HCT116 (cell line): ENCODE measurements around the gene FGF14. TPM values are rescaled to one million over a fixed set of nuclear protein-coding genes. Genes with fewer than 3 reads are reported as not detected.

Source experiments
- ATAC-seq: fragments of 200-7000 bp; cut with Tn5 transposase; 2 replicates; pipeline ENCODE4 v1.9.1; 2020; ENCODE audit warnings: mild to moderate bottlenecking, moderate library complexity
- BruUV-seq: library from RNA; stranded (reverse); fragments of 400-500 nt; replicated peaks from 2 replicates; lab custom pipeline; 2021; lab: Mats Ljungman, UMichigan
- CTCF ChIA-PET: fragments of 300-600 bp; sonication (Branson Sonifier 250); formaldehyde crosslinking; loops from one replicate; lab custom pipeline; 2021; ENCODE audit warnings: antibody characterized with exemption; lab: Charles Lee
- POLR2A ChIA-PET: fragments of 300-600, 350-600 bp; sonication (Branson Sonifier 250); formaldehyde crosslinking; loops from one replicate; lab custom pipeline; 2021; ENCODE audit warnings: antibody characterized with exemption; lab: Charles Lee
- RAD21 ChIA-PET, 2 experiments: fragments of 300-600 bp; sonication (Branson Sonifier 250); formaldehyde crosslinking; loops; one replicate each; lab custom pipeline; 2023; ENCODE audit warnings: low total read pairs in 2 of 2; ENCODE audit not compliant: uncharacterized antibody in 2 of 2, unreplicated experiment in 2 of 2, low non-redundant PET in 1 of 2; lab: Charles Lee
- DNase-seq: peaks from one replicate; pipeline ENCODE4 v3.0.0-alpha.2; 2010; ENCODE audit warnings: low read depth, low spot score
- H2AFZ ChIP-seq: fragments of 200-600 bp; shearing (Covaris generic), sonication (generic); 2 replicates; pipeline ENCODE4 v1.6.1; 2017; ENCODE audit warnings: low read depth, mixed run types, mixed read lengths, antibody characterized with exemption, low read length; ENCODE audit not compliant: poor library complexity, severe bottlenecking
- H3K27ac ChIP-seq: 2 replicates; pipeline ENCODE4 v1.5.1; 2012; ENCODE audit warnings: low read depth, low read length
- H3K27me3 ChIP-seq: fragments of 200-600 bp; sonication (generic); 2 replicates; pipeline ENCODE4 v1.6.1; 2016; ENCODE audit warnings: mixed run types, low read length, mixed read lengths; ENCODE audit not compliant: insufficient read depth
- H3K36me3 ChIP-seq, 2 experiments: fragments of 200-500 bp in 1 of 2; fragments of 200-600 bp in 1 of 2; sonication (Bioruptor generic) in 1 of 2; sonication (generic) in 1 of 2; 2 replicates each; pipeline versions ENCODE4 v1.5.1 to v1.6.1; 2014 to 2016; ENCODE audit warnings: low read length in 2 of 2, inconsistent platforms in 1 of 2, mixed read lengths in 1 of 2, mixed run types in 1 of 2; ENCODE audit not compliant: insufficient read depth in 2 of 2, control insufficient read depth in 1 of 2
- H3K4me1 ChIP-seq, 2 experiments: fragments of 200-600 bp in 1 of 2; sonication (generic) in 1 of 2; 2 replicates each; pipeline versions ENCODE4 v1.5.1 to v1.6.1; 2012 to 2017; ENCODE audit warnings: low read length in 2 of 2, inconsistent platforms in 1 of 2, mild to moderate bottlenecking in 1 of 2, mixed read lengths in 1 of 2, mixed run types in 1 of 2, moderate library complexity in 1 of 2; ENCODE audit not compliant: insufficient read depth in 2 of 2, control insufficient read depth in 1 of 2
- H3K4me2 ChIP-seq: fragments of 200-600 bp; sonication (generic); 2 replicates; pipeline ENCODE4 v1.6.1; 2017; ENCODE audit warnings: mixed run types, low read length, mixed read lengths
- H3K4me3 ChIP-seq, 2 experiments: fragments of 200-600 bp in 1 of 2; sonication (generic) in 1 of 2; replicated peaks in 1 of 2; 2 replicates each; pipeline ENCODE4 v1.5.1; 2011 to 2016; ENCODE audit warnings: low read length in 2 of 2, control low read depth in 1 of 2, low read depth in 1 of 2, mild to moderate bottlenecking in 1 of 2, mixed read lengths in 1 of 2, mixed run types in 1 of 2
- H3K79me2 ChIP-seq: fragments of 200-600 bp; sonication (generic); 2 replicates; pipeline ENCODE4 v1.6.1; 2017; ENCODE audit warnings: mild to moderate bottlenecking, mixed run types, low read length, moderate library complexity, mixed read lengths; ENCODE audit not compliant: insufficient read depth
- H3K9ac ChIP-seq: fragments of 200-600 bp; sonication (generic); 2 replicates; pipeline ENCODE4 v1.6.1; 2016; ENCODE audit warnings: low read length, mixed read lengths
- H3K9me2 ChIP-seq: fragments of 200-600 bp; sonication (generic), shearing (Covaris generic); 2 replicates; pipeline ENCODE4 v1.6.1; 2017; ENCODE audit warnings: mixed run types, mild to moderate bottlenecking, moderate library complexity; ENCODE audit not compliant: insufficient read depth
- H3K9me3 ChIP-seq, 2 experiments: fragments of 200-500 bp in 1 of 2; fragments of 200-600 bp in 1 of 2; sonication (Bioruptor generic) in 1 of 2; sonication (generic) in 1 of 2; 2 replicates each; pipeline ENCODE4 v1.6.1; 2014 to 2017; ENCODE audit warnings: low read length in 2 of 2, mixed read lengths in 2 of 2, inconsistent platforms in 1 of 2, low read depth in 1 of 2, mild to moderate bottlenecking in 1 of 2, mixed run types in 1 of 2, moderate library complexity in 1 of 2; ENCODE audit not compliant: control insufficient read depth in 1 of 2, insufficient read depth in 1 of 2
- H4K20me1 ChIP-seq: fragments of 200-600 bp; sonication (generic), shearing (Covaris generic); 2 replicates; pipeline ENCODE4 v1.6.1; 2017; ENCODE audit warnings: mixed run types, mild to moderate bottlenecking, moderate library complexity; ENCODE audit not compliant: insufficient read depth
- CBX3 ChIP-seq: IDR thresholded peaks from 2 replicates; pipeline ENCODE4 v1.6.1; 2012; ENCODE audit warnings: low read depth
- CEBPB ChIP-seq: IDR thresholded peaks from 2 replicates; pipeline ENCODE4 v1.6.1; 2012; ENCODE audit warnings: low read depth
- CTCF ChIP-seq, 3 experiments: fragments of 200-600 bp in 1 of 3; sonication (generic) in 1 of 3; IDR thresholded peaks in 2 of 3; conservative IDR thresholded peaks in 1 of 3; 2 replicates each; pipeline ENCODE4 v1.5.1; 2012 to 2017; ENCODE audit warnings: low read depth in 2 of 3, low read length in 2 of 3, antibody characterized with exemption in 1 of 3, borderline replicate concordance in 1 of 3, control low read depth in 1 of 3, mild to moderate bottlenecking in 1 of 3, mixed read lengths in 1 of 3, mixed run types in 1 of 3, moderate library complexity in 1 of 3; ENCODE audit not compliant: insufficient read depth in 1 of 3
- EGR1 ChIP-seq: IDR thresholded peaks from 2 replicates; pipeline ENCODE4 v1.6.1; 2012; ENCODE audit warnings: low read depth
- ELF1 ChIP-seq: IDR thresholded peaks from 2 replicates; pipeline ENCODE4 v1.6.1; 2012; ENCODE audit warnings: low read depth, borderline replicate concordance
- EZH2 ChIP-seq: fragments of 200-600 bp; sonication (generic); IDR thresholded peaks from 2 replicates; pipeline ENCODE4 v1.6.1; 2017; ENCODE audit warnings: antibody characterized with exemption, mixed run types
- EZH2phosphoT487 ChIP-seq: fragments of 200-600 bp; IDR thresholded peaks from 2 replicates; pipeline ENCODE4 v1.6.1; 2018; ENCODE audit warnings: antibody characterized with exemption, borderline replicate concordance
- FOSL1 ChIP-seq: IDR thresholded peaks from 2 replicates; pipeline ENCODE4 v1.6.1; 2012; ENCODE audit warnings: low read depth
- JUND ChIP-seq: IDR thresholded peaks from 2 replicates; pipeline ENCODE4 v1.6.1; 2012
- MAX ChIP-seq: IDR thresholded peaks from 2 replicates; pipeline ENCODE4 v1.6.1; 2012
- POLR2A ChIP-seq: IDR thresholded peaks from 2 replicates; pipeline ENCODE4 v1.7.0; 2011; ENCODE audit warnings: borderline replicate concordance; ENCODE audit not compliant: insufficient read depth, insufficient read length; ENCODE audit errors: extremely low read depth
- POLR2AphosphoS5 ChIP-seq: IDR thresholded peaks from 2 replicates; pipeline ENCODE4 v1.6.1; 2011; ENCODE audit warnings: mild to moderate bottlenecking, low read depth, low read length, moderate library complexity
- RAD21 ChIP-seq: IDR thresholded peaks from 2 replicates; pipeline ENCODE4 v1.6.1; 2012; ENCODE audit warnings: low read depth, mild to moderate bottlenecking
- SIN3A ChIP-seq: IDR thresholded peaks from 2 replicates; pipeline ENCODE4 v1.6.1; 2012; ENCODE audit warnings: low read depth
- SP1 ChIP-seq: IDR thresholded peaks from 2 replicates; pipeline ENCODE4 v1.6.1; 2012; ENCODE audit warnings: low read depth
- ZFX ChIP-seq: fragments of 450-650 bp; IDR thresholded peaks from 2 replicates; pipeline ENCODE4 v1.6.1; 2017
- ZNF274 ChIP-seq: fragments of 200-500 bp; sonication (Bioruptor generic); IDR thresholded peaks from 2 replicates; pipeline ENCODE4 v1.6.1; 2014; ENCODE audit warnings: mild to moderate bottlenecking, low read depth, low read length, inconsistent platforms
- intact Hi-C: fragments of 100-400 bp; cut with micrococcal nuclease; formaldehyde crosslinking; loops from 2 replicates; pipeline ENCODE4 v1.10.0; 2022
- total RNA-seq: library from RNA; stranded (reverse); gene quantifications from one replicate; pipeline ENCODE4 v1.2.1, GENCODE V29; 2021; ENCODE audit not compliant: unreplicated experiment

FGF14 gene
- total RNA-seq, 1 experiment from 2014 or later, result not detected

- POLR2A ChIA-PET, result no interaction called here
- H3K79me2 ChIP-seq, result no peaks in the 10 kb centered on the region
- RAD21 ChIA-PET, result no interaction called here
- no peak overlapping the region for H3K4me3 ChIP-seq
- TF ChIP-seq ZFX (no peak), RAD21 (no peak), EZH2 (no peak), JUND (no peak), SIN3A (no peak), CEBPB (no peak), EZH2phosphoT487 (no peak), ELF1 (no peak), POLR2AphosphoS5 (no peak), SP1 (no peak), POLR2A (no peak), EGR1 (no peak), ZNF274 (no peak), CBX3 (no peak), MAX (no peak), FOSL1 (no peak)
- no peak overlapping the region for H3K9ac ChIP-seq
- H3K9me3 ChIP-seq, result peaks cover 0 to 4% of the 10 kb centered on the region in 2 experiments; a peak in 1 of 4 replicates
- H3K27ac ChIP-seq, result no peak overlapping the region
- no peaks in the 10 kb centered on the region for H3K27me3 ChIP-seq
- CTCF ChIA-PET, result no interaction called here
- intact Hi-C loops, result no loop called here
- H3K36me3 ChIP-seq, result no peaks in the 10 kb centered on the region
- H4K20me1 ChIP-seq, result no peaks in the 10 kb centered on the region
- H3K4me1 ChIP-seq, result no peaks in the 10 kb centered on the region
- no peak overlapping the region for H2AFZ ChIP-seq
- ATAC-seq, result no peak
- no TSS peak for BruUV-seq
- no peaks in the 10 kb centered on the region for H3K9me2 ChIP-seq
- H3K4me2 ChIP-seq, result no peak overlapping the region
- DNase-seq, result no peak
These were observed 224.4 kb downstream of the FGF14 start for GRCh38 chr13:102177431-102177830.

GRCh38 chr13:102176846-102177245 lies 225.0 kb downstream of the FGF14 start:
- Histone ChIP-seq H3K27ac (no peak overlapping the region), H3K27me3 (no peaks in the 10 kb centered on the region), H3K9me3 (peaks cover 0 to 6% of the 10 kb centered on the region in 2 experiments; a peak in 1 of 4 replicates), H2AFZ (no peak overlapping the region), H3K9ac (no peak overlapping the region), H3K9me2 (no peaks in the 10 kb centered on the region), H3K4me1 (no peaks in the 10 kb centered on the region), H3K4me3 (no peak overlapping the region), H3K36me3 (no peaks in the 10 kb centered on the region), H4K20me1 (no peaks in the 10 kb centered on the region), H3K79me2 (no peaks in the 10 kb centered on the region), H3K4me2 (no peak overlapping the region)
- no peak for ATAC-seq
- TF ChIP-seq JUND (no peak), CBX3 (no peak), EZH2 (no peak), CEBPB (no peak), CTCF (IDR thresholded peaks at IDR 0.05 in 2 of 3, conservative IDR thresholded peaks at IDR 0.05 in 1 of 3; ENCODE audit: borderline replicate concordance in 1 of 3, insufficient read depth in 1 of 3, low read depth in 2 of 3, low read length in 2 of 3) (no peak), EGR1 (no peak), POLR2AphosphoS5 (no peak), MAX (no peak)
- ChIA-PET POLR2A (no interaction called here), RAD21 (no interaction called here), CTCF (no interaction called here)
- no peak for DNase-seq
- intact Hi-C loops, result no loop called here
- BruUV-seq, result no TSS peak
